Left lung (tissue), 10 donors: ENCODE results near the gene DAGLA. TPM values are rescaled to one million over a fixed set of nuclear protein-coding genes. Genes with fewer than 3 reads are reported as not detected.

Experiments
- ATAC-seq: fragments of 200-7000 bp; cut with Tn5 transposase; one replicate; pipeline ENCODE4 v1.9.1; 2020; ENCODE audit warnings: moderate library complexity
- DNase-seq, 4 donors: peaks; one replicate each; pipeline ENCODE4 v3.0.0-alpha.2; 2013 to 2020
- H3K27ac ChIP-seq, 2 donors: fragments of 200-600 bp; sonication (generic) in 1 of 2; one replicate each; pipeline versions ENCODE4 v1.5.0 to v1.8.0; 2020 to 2021
- H3K27me3 ChIP-seq, 2 donors: fragments of 200-600 bp; sonication (generic) in 1 of 2; one replicate each; pipeline versions ENCODE4 v1.5.0 to v1.8.0; 2020 to 2021
- H3K36me3 ChIP-seq, 2 donors: fragments of 200-600 bp; sonication (generic) in 1 of 2; one replicate each; pipeline versions ENCODE4 v1.5.0 to v1.8.0; 2020 to 2021
- H3K4me1 ChIP-seq, 2 donors: fragments of 200-600 bp; one replicate each; pipeline ENCODE4 v1.8.0; 2021
- H3K4me3 ChIP-seq, 2 donors: fragments of 200-600 bp; sonication (generic) in 1 of 2; one replicate each; pipeline versions ENCODE4 v1.5.0 to v1.8.0; 2020 to 2021; ENCODE audit warnings: mild to moderate bottlenecking in 1 of 2
- H3K9me3 ChIP-seq, 2 donors: fragments of 200-600 bp; sonication (generic) in 1 of 2; one replicate each; pipeline versions ENCODE4 v1.5.0 to v1.8.0; 2020 to 2021
- intact Hi-C, 2 donors: fragments of 100-400 bp; cut with DNase I; formaldehyde crosslinking; loops; one replicate each; pipeline versions ENCODE4 v1.11.2 to v1.14.2; 2022
- polyA plus RNA-seq, 6 donors: library from polyadenylated mRNA; unstranded; fragments of 120-200 nt; gene quantifications; one replicate each; pipeline ENCODE4 v1.2.1, GENCODE V29; 2013; ENCODE audit not compliant: insufficient read length in 6 of 6
- total RNA-seq, 2 donors: library from RNA; stranded (reverse); fragmentation: NEBNext Ultra II Directional; extraction: Animal tissue kit (Norgen Biotek cat#: 25700); gene quantifications; one replicate each; pipeline ENCODE4 v1.2.1, GENCODE V29; 2021
- TF ChIP-seq, protein P1 (sequence below), 2 donors: fragments of 200-600 bp; sonication (generic) in 1 of 2; IDR thresholded peaks; one replicate each; pipeline versions ENCODE4 v1.5.0 to v1.8.0; 2021; ENCODE audit warnings: antibody characterized with exemption in 2 of 2
- donor health status: DM: no; HTN: yes; CAD: no.
- donor health status: DM: no; HTN: no; CAD: no.

Gene DAGLA
- total and polyA plus RNA-seq, 8 donors = 2.2 to 4.3 (median 3.8) TPM

DNA sequence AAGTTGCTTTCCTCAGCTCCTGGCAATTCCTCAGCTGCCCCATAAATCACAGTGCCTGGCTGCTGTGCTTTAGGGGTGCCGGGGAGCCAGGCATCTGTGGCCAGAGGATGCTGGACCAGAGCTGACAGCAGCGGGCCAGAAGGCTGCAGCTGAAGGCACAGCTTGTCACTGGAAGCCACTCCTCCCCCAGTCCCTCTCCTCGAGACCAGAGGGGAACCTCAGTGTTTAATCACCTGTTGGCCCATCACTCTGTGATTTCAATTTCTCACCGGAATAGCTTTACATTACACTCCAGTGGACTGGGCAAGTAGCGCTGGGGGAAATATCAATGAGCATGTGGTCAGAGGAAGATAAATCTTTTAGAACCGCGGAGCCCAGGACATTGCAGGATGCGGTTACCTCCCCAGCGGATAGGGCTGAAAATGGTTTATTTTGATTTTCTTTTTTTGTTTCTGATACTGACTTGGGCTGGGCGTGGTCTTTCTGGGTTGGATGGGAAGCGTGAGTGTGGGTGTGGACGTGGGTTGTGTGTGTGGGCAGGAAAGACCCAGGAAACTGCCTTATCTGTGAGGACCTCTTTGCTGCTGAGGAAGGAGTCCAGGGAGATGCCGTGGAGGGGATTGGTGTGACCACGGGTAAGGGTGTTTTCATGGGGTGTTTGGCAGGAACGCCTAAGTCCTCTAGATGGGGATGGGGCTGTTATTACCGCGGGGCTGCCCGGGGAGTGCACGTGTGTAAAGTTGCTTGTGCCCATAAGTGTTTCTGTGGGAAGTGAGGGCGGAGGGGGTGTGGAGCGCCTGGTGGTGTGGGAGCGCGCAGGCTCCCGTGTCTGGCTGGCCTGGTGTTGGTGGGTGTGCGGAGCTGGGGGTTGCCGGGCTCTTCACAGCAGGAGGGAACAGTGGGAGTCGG is 4.0 kb downstream of the DAGLA start:
- ATAC-seq (no peak), DNase-seq (no peak)
- Histone ChIP-seq H3K36me3 (no peaks in the 10 kb centered on the region), H3K27me3 (peaks cover 0 to 45% of the 10 kb centered on the region in 2 donors), H3K9me3 (no peaks in the 10 kb centered on the region), H3K27ac (no peak overlapping the region), H3K4me3 (no peak overlapping the region), H3K4me1 (peaks cover 8 to 35% of the 10 kb centered on the region in 2 donors)
- intact Hi-C loops = loop anchor here in 1 of 2 donors (5.0 kb wide), 1 partner anchor 48 kb away; no protein-coding TSS in a partner anchor
- TF ChIP-seq, protein P1, sequence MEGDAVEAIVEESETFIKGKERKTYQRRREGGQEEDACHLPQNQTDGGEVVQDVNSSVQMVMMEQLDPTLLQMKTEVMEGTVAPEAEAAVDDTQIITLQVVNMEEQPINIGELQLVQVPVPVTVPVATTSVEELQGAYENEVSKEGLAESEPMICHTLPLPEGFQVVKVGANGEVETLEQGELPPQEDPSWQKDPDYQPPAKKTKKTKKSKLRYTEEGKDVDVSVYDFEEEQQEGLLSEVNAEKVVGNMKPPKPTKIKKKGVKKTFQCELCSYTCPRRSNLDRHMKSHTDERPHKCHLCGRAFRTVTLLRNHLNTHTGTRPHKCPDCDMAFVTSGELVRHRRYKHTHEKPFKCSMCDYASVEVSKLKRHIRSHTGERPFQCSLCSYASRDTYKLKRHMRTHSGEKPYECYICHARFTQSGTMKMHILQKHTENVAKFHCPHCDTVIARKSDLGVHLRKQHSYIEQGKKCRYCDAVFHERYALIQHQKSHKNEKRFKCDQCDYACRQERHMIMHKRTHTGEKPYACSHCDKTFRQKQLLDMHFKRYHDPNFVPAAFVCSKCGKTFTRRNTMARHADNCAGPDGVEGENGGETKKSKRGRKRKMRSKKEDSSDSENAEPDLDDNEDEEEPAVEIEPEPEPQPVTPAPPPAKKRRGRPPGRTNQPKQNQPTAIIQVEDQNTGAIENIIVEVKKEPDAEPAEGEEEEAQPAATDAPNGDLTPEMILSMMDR (IDR thresholded peaks at IDR 0.05) = no peak

DNA sequence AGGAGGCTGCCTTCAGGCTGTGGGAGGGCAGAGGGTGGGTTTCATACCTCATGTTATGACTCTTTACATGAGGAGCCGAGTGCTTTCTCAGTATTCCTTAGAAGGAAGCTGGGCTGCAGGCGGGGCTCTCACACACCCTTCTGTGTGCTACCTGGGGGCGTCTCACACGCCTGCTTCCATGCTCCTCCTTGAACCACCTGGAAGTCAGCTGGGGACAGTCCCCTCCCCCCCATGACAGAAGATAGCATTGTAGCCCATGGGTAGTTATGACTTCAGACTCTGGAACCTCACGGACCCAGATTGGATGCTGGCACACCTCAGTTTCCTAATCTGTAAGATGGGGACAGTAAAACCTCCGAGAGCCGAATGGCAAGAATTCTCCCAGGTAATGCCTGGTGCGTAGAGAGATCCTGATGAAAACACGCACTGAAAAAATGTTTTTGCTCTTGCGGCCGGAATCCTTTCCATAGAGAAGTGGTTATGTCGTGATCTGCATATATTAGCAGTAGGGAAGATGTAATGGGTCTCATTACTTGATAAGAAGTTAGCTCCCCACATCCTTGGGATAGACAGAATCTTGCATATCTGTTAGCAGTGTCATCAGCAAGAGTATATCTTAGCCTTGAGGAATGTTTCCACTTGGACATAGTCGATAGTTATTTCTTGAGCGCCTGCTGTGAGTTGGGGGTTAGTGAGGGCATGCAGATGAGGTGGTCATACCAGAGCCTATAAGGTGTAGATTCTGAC is 4.9 kb downstream of the DAGLA start:
- DNase-seq (no peak), ATAC-seq (no peak)
- intact Hi-C loops = loop anchor here in 1 of 2 donors (5.0 kb wide), 1 partner anchor 47 kb away; no protein-coding TSS in a partner anchor
- no peaks in the 10 kb centered on the region for H3K36me3 ChIP-seq
- no peak overlapping the region for H3K27ac ChIP-seq
- H3K4me3 ChIP-seq = no peak overlapping the region
- no peaks in the 10 kb centered on the region for H3K9me3 ChIP-seq
- peaks cover 0 to 45% of the 10 kb centered on the region in 2 donors for H3K27me3 ChIP-seq
- TF ChIP-seq, protein P1 (IDR thresholded peaks at IDR 0.05) = no peak
- H3K4me1 ChIP-seq = peaks cover 8 to 37% of the 10 kb centered on the region in 2 donors

DNA sequence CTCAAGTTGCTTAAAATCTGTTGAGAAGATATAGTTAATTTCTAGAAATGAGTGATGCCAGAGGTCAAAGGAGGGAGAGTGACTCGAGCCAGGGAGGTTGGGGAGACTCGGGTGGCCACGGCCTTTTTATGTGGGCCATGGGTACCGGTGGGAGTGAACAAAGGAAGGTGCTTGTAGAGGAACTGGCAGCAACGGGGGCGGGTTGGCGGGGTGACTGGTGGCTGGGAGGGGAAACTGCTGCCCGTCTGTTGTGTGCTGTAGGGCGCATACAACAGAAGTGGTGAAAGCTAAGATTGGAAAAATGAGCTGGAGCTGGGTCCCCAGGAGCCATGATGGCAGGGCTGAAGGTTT is 5.4 kb downstream of the DAGLA start:
- Histone ChIP-seq H3K27ac (no peak overlapping the region), H3K9me3 (no peaks in the 10 kb centered on the region), H3K4me3 (no peak overlapping the region), H3K36me3 (no peaks in the 10 kb centered on the region), H3K4me1 (peaks cover 8 to 36% of the 10 kb centered on the region in 2 donors), H3K27me3 (peaks cover 0 to 43% of the 10 kb centered on the region in 2 donors)
- ATAC-seq = no peak
- TF ChIP-seq, protein P1 (IDR thresholded peaks at IDR 0.05) = no peak
- intact Hi-C loops = no loop called here
- no peak for DNase-seq

DNA sequence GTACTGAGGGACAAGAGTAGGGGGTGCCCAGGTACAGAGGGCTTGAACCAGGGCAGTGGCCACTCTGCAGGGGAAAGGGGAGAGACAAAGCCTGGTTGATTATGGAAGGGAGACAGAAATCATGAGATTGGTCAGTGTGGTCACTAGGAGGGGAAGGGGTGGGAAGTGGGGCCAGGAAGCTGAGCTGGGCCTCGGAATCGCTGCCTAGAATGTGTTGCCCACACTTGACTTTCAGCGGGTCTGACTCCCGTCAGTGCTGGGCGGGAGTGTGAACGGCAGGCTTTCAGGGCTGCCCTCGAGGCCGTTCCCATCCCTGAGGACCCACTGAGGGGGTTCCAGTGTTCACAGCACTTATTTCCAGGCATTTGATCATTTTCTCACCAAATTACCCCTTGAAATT is 5.9 kb downstream of the DAGLA start:
- intact Hi-C loops = no loop called here
- ATAC-seq (no peak), DNase-seq (no peak)
- Histone ChIP-seq H3K27ac (no peak overlapping the region), H3K36me3 (no peaks in the 10 kb centered on the region), H3K4me3 (no peak overlapping the region), H3K9me3 (no peaks in the 10 kb centered on the region), H3K27me3 (peaks cover 0 to 38% of the 10 kb centered on the region in 2 donors), H3K4me1 (peaks cover 5 to 32% of the 10 kb centered on the region in 2 donors)
- TF ChIP-seq, protein P1 (IDR thresholded peaks at IDR 0.05) = no peak

DNA sequence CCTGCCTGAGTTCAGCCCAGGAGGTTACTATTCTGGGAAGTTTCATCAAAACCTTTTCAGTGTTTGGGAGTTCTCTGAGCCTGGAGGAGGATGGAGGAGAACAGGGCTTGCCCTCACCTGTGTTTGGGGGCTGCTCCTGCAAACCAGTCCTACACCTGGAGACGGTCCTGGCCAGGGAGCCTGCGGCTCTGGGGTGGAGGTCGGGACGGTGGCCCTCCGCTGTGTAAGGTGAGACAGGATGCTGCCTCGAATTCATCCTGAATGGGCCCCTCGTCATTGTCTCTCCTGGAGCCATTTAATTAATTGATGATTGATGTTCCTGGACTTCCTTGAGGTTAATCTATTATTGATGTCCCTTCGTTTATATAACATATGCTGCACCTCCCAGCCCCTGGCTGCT is 6.3 kb downstream of the DAGLA start:
- Histone ChIP-seq H3K27me3 (peaks cover 0 to 38% of the 10 kb centered on the region in 2 donors), H3K4me3 (no peak overlapping the region), H3K36me3 (no peaks in the 10 kb centered on the region), H3K4me1 (peaks cover 5 to 31% of the 10 kb centered on the region in 2 donors), H3K9me3 (no peaks in the 10 kb centered on the region), H3K27ac (no peak overlapping the region)
- ATAC-seq (no peak), DNase-seq (no peak)
- intact Hi-C loops = no loop called here
- TF ChIP-seq, protein P1 (IDR thresholded peaks at IDR 0.05) = no peak
